Bone marrow (tissue), 2 donors: ENCODE measurements around the gene RAB18.
"Not testable (repeated sequence)": the region's sequence is repeated elsewhere in the genome, so short reads cannot be mapped to it uniquely, and the experiment has no call there.

Source experiments
- DNase-seq, 2 donors: peaks; one replicate each; lab custom pipeline; 2025; lab: John Stamatoyannopoulos, UW

Gene RAB18

GRCh38 chr10:27547047-27547446 is 42.9 kb downstream of the RAB18 start:
- DNase-seq: no peak

- no peak for DNase-seq
These were observed 43.4 kb downstream of the RAB18 start for GRCh38 chr10:27547482-27547881.

- no peak for DNase-seq
These were observed 46.7 kb downstream of the RAB18 start for GRCh38 chr10:27550823-27551222.

- peak in 1 of 2 donors; percentile 9 for DNase-seq
These were observed 54.5 kb downstream of the RAB18 start for GRCh38 chr10:27558612-27559020.

GRCh38 chr10:27561334-27561733 is 57.2 kb downstream of the RAB18 start:
- no peak for DNase-seq

GRCh38 chr10:27564398-27564797 is 60.3 kb downstream of the RAB18 start:
- DNase-seq: no peak

GRCh38 chr10:27564880-27565279 is 60.8 kb downstream of the RAB18 start:
- DNase-seq: no peak

GRCh38 chr10:27568196-27569175 is 64.4 kb downstream of the RAB18 start:
- DNase-seq: no peak

GRCh38 chr10:27569946-27570345 is 65.8 kb downstream of the RAB18 start:
- no peak for DNase-seq

- DNase-seq: not testable (repeated sequence)
These were observed 72.9 kb downstream of the RAB18 start for GRCh38 chr10:27577038-27577437.

GRCh38 chr10:27578316-27578715 is 74.2 kb downstream of the RAB18 start:
- DNase-seq: no peak

- no peak for DNase-seq
These were observed 77.1 kb downstream of the RAB18 start for GRCh38 chr10:27581225-27581624.

GRCh38 chr10:27584302-27584701 is 80.2 kb downstream of the RAB18 start:
- no peak for DNase-seq
